Lung (tissue), 12 donors: ENCODE measurements around the gene CABP4. TPM values are rescaled to one million over a fixed set of nuclear protein-coding genes. Genes with fewer than 3 reads are reported as not detected.

Experiments
- ATAC-seq: fragments of 200-7000 bp; cut with Tn5 transposase; one replicate; pipeline ENCODE4 v1.9.1; 2020; ENCODE audit warnings: moderate number of reproducible peaks; ENCODE audit not compliant: insufficient read depth, low FRiP score
- DNase-seq, 3 donors: peaks; one replicate each; pipeline ENCODE4 v3.0.0-alpha.2; 2013 to 2017
- H3K27ac ChIP-seq, 2 donors: one replicate each; pipeline ENCODE4 v1.5.1; 2013; ENCODE audit warnings: mild to moderate bottlenecking in 2 of 2, moderate library complexity in 2 of 2, control low read depth in 1 of 2, inconsistent platforms in 1 of 2, low read depth in 1 of 2, low read length in 1 of 2
- H3K27me3 ChIP-seq, 3 donors: one replicate each; pipeline ENCODE4 v1.5.1; 2013; ENCODE audit warnings: low read length in 2 of 3; ENCODE audit not compliant: control insufficient read depth in 3 of 3, insufficient read depth in 3 of 3
- H3K36me3 ChIP-seq, 4 donors: one replicate each; pipeline ENCODE4 v1.5.1; 2013; ENCODE audit warnings: low read length in 4 of 4, mild to moderate bottlenecking in 1 of 4, moderate library complexity in 1 of 4; ENCODE audit not compliant: control insufficient read depth in 4 of 4, insufficient read depth in 4 of 4
- H3K4me1 ChIP-seq, 5 donors: one replicate each; pipeline ENCODE4 v1.5.1; 2013; ENCODE audit warnings: low read length in 5 of 5, mild to moderate bottlenecking in 2 of 5, moderate library complexity in 1 of 5; ENCODE audit not compliant: control insufficient read depth in 5 of 5, insufficient read depth in 5 of 5
- H3K4me3 ChIP-seq: one replicate; pipeline ENCODE4 v1.5.1; 2013; ENCODE audit warnings: mild to moderate bottlenecking, control low read depth, moderate library complexity
- H3K9ac ChIP-seq, 2 donors: one replicate each; pipeline ENCODE4 v1.5.1; 2013; ENCODE audit warnings: low read length in 2 of 2, control low read depth in 1 of 2; ENCODE audit not compliant: insufficient read depth in 1 of 2
- H3K9me3 ChIP-seq, 4 donors: one replicate each; pipeline ENCODE4 v1.5.1; 2013; ENCODE audit warnings: low read length in 3 of 4, mild to moderate bottlenecking in 1 of 4, moderate library complexity in 1 of 4; ENCODE audit not compliant: control insufficient read depth in 4 of 4, insufficient read depth in 3 of 4
- CTCF ChIP-seq: IDR thresholded peaks from 2 replicates; pipeline ENCODE4 v1.5.1; 2012; ENCODE audit warnings: mild to moderate bottlenecking; ENCODE audit errors: control extremely low read depth, extremely low read depth
- WGBS, 2 donors: extraction: QIAGEN DNeasy Blood & Tissue Kit; methylation state at CpG; one replicate each; pipeline ENCODE4 v1.1.7; 2013; 5-methylcytosine and 5-hydroxymethylcytosine counted together
- polyA plus RNA-seq, 2 donors: library from polyadenylated mRNA; stranded (reverse); fragments of 200-250 nt; gene quantifications; one replicate each; pipeline ENCODE4 v1.2.1, GENCODE V29; 2013
- total RNA-seq, 2 donors: library from RNA; depleted of rRNA in 1 of 2; stranded (reverse); fragments of >200 nt in 1 of 2; gene quantifications; one replicate each; pipeline ENCODE4 v1.2.1, GENCODE V29; 2014 to 2021
- donor health status: control.
- donor health status: control.
- donor health status: Bipolar disorder and iron deficiency.
- donor health status: healthy.
- donor health status: DM: yes; HTN: yes; CAD: no.

The CABP4 gene
- total and polyA plus RNA-seq, 4 donors = 0.96 to 5.3 (median 2.3) TPM

- Histone ChIP-seq H3K9me3 (peaks cover 0 to 2% (median 0%) of the 10 kb centered on the region in 4 donors), H3K27me3 (peaks cover 0 to 3% (median 2%) of the 10 kb centered on the region in 3 donors), H3K4me1 (peaks cover 0 to 24% (median 21%) of the 10 kb centered on the region in 5 donors), H3K27ac (no peak overlapping the region), H3K36me3 (no peaks in the 10 kb centered on the region), H3K9ac (no peak overlapping the region), H3K4me3 (no peak overlapping the region)
- no peak for ATAC-seq
- WGBS, 2 donors = 78 to 81% methylated on average over 2 of the region's 2 CpGs
- no peak for TF ChIP-seq CTCF
- DNase-seq = no peak
These were observed 41.8 kb upstream of the CABP4 start for GRCh38 chr11:67413266-67413849.

DNA sequence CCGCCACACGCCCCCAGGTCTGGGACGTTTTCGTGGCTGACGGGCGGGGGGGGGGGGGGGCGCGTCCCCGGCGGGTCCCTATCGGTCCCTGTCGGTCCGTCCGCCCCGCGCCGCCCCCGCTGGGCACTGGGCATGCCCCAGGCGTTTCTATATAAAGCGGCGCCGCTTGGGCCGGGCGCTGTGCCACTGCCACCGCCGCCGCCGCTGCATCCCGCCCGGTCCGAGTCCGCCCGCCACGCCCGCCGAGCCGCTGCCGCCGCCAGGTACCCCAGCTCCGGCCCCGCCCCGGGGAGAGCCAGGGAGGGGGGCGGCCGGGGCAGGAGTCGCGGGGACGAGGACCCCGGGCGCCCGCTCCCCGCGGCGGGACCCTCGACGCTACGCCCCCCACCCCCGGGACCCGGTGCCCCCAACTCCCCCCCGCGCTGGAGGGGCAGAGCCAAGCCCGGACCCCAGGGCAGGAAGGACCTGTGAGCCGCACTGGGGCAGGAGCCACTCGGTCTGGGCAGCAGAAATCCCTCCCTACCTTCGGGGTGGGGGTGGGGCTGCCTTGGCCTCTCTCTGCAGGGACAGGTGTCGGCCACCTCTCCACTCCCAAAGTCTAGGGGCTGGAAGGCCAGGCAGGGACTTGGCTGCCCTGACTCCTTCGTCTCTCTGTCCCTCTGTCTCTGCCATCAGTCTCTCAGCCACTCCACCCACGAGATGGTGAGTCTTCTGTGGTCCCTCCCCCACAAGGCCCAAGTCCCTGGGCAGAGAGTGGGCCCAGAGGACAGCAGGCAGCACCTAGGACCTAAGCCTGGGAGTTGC lies 39.5 kb upstream of the CABP4 start, which contains the start of gene CARNS1:
Gene CARNS1 (plus strand): TSS at position 178 of the 804 bp plus-strand sequence. CDS start 522 bp downstream, at position 700.
- Histone ChIP-seq H3K27me3 (peaks cover 0 to 3% (median 2%) of the 10 kb centered on the region in 3 donors), H3K4me1 (peaks cover 0 to 41% (median 18%) of the 10 kb centered on the region in 5 donors), H3K4me3 (no peak within 1 kb of the TSS), H3K9me3 (peaks cover 0 to 2% (median 0%) of the 10 kb centered on the region in 4 donors), H3K27ac (no peak within 1 kb of the TSS), H3K9ac (no peak within 1 kb of the TSS), H3K36me3 (no peaks in the 10 kb centered on the region)
- no peak for TF ChIP-seq CTCF
- no peak for ATAC-seq
- 6% methylated on average over 27 to 66 of the region's 67 CpGs for WGBS, 2 donors
- DNase-seq = no peak

DNA sequence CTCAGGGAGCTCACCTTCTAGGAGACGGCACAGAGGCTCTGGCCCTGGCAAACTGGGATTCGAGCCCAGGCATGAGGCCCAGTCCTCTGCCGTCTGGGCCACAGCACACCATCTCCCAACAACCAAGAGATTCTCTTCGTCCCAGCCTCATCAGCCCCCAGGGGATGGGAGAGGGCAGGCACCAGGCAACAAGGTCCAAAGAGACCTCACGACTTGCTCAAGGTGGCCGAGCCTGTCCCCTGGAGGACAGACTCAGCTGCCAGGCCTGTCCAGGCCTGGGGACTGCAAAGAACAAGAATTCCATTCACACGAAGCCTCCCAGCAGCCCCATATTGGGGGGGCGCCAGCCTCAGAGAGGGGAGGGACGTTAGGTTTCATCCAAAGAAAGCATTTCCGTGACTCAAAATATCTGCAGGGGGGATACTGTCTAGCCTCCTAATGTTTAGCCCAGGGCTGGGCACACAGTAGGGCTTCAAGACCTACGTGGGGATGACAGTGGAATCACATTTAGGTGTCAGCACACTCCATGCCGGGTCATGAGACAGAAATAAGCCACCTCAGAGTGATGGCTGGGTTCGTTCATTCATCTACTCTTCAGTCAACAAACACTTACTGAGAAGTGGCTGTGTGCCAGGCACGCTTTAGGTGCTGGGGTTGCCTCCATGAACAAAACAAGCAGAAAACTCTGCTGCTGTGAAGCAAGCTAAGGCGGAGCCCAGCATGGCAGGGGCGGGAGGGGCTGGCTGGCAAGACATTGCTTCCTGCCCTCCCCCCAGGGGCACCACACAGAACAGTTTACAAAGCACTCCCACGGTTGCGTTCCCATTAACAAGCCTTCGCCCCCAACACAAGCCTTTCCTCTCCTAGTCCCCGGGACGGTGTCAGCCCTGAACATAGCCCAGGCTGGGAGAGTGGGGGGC lies 38.5 kb upstream of the CABP4 start:
- WGBS, 2 donors = 48 to 54% methylated on average over 21 of the region's 21 CpGs
- ATAC-seq = no peak
- Histone ChIP-seq H3K4me3 (no peak overlapping the region), H3K27me3 (peaks cover 0 to 3% (median 2%) of the 10 kb centered on the region in 3 donors), H3K27ac (peak overlapping the region; percentile 26 to 36), H3K36me3 (no peaks in the 10 kb centered on the region), H3K9me3 (peaks cover 0 to 2% (median 0%) of the 10 kb centered on the region in 4 donors), H3K4me1 (peaks cover 0 to 41% (median 18%) of the 10 kb centered on the region in 5 donors), H3K9ac (no peak overlapping the region)
- no peak for TF ChIP-seq CTCF
- DNase-seq = peak; percentile 58 to 78 (median 64)
